ENCODE measurements around the gene OR2T29. TPM values are rescaled to one million over a fixed set of nuclear protein-coding genes. Genes with fewer than 3 reads are reported as not detected.

The OR2T29 gene
- total RNA-seq, 1 donor from 2014 or later: not detected

DNA sequence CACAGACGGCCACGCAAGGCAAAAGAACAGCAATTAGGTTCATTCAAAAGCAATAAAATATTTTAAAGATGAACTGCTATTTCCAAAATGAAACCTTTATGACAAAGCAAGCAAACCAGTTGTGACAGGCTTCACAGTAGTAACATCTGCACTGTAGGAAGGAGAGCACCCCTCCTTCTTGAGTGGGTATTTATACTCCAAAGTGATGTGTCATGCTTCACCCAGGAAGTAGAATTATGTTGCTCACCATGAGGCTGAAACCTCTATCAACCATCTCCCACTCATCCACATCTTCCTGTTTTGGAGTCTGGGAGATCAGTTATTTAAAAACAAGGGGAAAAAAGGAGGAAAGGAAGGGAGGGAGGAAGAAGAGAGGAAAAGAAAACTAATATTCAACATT, 34.0 kb upstream of the OR2T29 start:
- H3K4me3 ChIP-seq: no peak overlapping the region
- no peak for DNase-seq (ENCODE audit: extremely low spot score in 2 of 2)
- no peaks in the 10 kb centered on the region for H3K27me3 ChIP-seq
- H3K27ac ChIP-seq: no peak overlapping the region
- intact Hi-C loops (cut with DNase I): no loop called here
- no peaks in the 10 kb centered on the region for H3K36me3 ChIP-seq
- H3K4me1 ChIP-seq: no peaks in the 10 kb centered on the region
- no peaks in the 10 kb centered on the region for H3K9me3 ChIP-seq
- TF ChIP-seq CTCF (IDR thresholded peaks at IDR 0.05) (no peak), POLR2A (IDR thresholded peaks at IDR 0.05) (no peak), POLR2AphosphoS5 (IDR thresholded peaks at IDR 0.05; ENCODE audit: insufficient read depth in 1 of 2, low read depth in 1 of 2) (no peak)

DNA sequence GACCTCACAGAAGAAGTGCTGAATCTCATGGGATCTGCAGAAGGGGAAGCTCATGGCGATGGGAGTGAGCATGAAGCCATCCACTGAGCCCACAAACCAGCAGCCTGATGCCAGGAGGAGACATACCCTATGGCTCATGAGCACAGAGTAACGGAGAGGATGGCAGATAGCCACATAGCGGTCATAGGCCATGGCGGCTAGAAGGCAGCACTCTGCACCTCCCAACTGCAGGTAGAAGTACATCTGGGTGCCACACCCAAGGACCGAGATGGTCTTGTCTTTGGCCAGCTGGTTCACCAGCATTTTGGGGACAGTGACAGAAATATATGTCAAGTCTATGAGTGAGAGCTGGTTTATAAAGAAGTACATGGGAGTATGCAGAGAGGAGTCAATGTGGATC, 30.7 kb upstream of the OR2T29 start:
- no peak overlapping the region for H3K27ac ChIP-seq
- intact Hi-C loops (cut with DNase I): no loop called here
- no peak overlapping the region for H3K4me3 ChIP-seq
- no peaks in the 10 kb centered on the region for H3K4me1 ChIP-seq
- TF ChIP-seq POLR2A (IDR thresholded peaks at IDR 0.05) (no peak), POLR2AphosphoS5 (IDR thresholded peaks at IDR 0.05; ENCODE audit: insufficient read depth in 1 of 2, low read depth in 1 of 2) (no peak), CTCF (IDR thresholded peaks at IDR 0.05) (no peak)
- no peaks in the 10 kb centered on the region for H3K27me3 ChIP-seq
- no peak for DNase-seq (ENCODE audit: extremely low spot score in 2 of 2)
- no peaks in the 10 kb centered on the region for H3K9me3 ChIP-seq
- H3K36me3 ChIP-seq: no peaks in the 10 kb centered on the region

GRCh38 chr1:248592655-248593054, 30.1 kb upstream of the OR2T29 start:
- Histone ChIP-seq H3K4me1 (no peaks in the 10 kb centered on the region), H3K9me3 (no peaks in the 10 kb centered on the region), H3K36me3 (no peaks in the 10 kb centered on the region), H3K4me3 (no peak overlapping the region), H3K27me3 (no peaks in the 10 kb centered on the region), H3K27ac (no peak overlapping the region)
- TF ChIP-seq POLR2AphosphoS5 (IDR thresholded peaks at IDR 0.05; ENCODE audit: insufficient read depth in 1 of 2, low read depth in 1 of 2): no peak
- TF ChIP-seq POLR2A (IDR thresholded peaks at IDR 0.05): no peak
- intact Hi-C loops (cut with DNase I): no loop called here
- no peak for DNase-seq (ENCODE audit: extremely low spot score in 2 of 2)

- Histone ChIP-seq H3K36me3 (no peaks in the 10 kb centered on the region), H3K27me3 (no peaks in the 10 kb centered on the region), H3K9me3 (no peaks in the 10 kb centered on the region), H3K4me1 (no peaks in the 10 kb centered on the region), H3K27ac (no peak overlapping the region), H3K4me3 (no peak overlapping the region)
- intact Hi-C loops (cut with DNase I): no loop called here
- no peak for DNase-seq (ENCODE audit: extremely low spot score in 2 of 2)
- TF ChIP-seq POLR2A (IDR thresholded peaks at IDR 0.05) (no peak), POLR2AphosphoS5 (IDR thresholded peaks at IDR 0.05; ENCODE audit: insufficient read depth in 1 of 2, low read depth in 1 of 2) (no peak), CTCF (IDR thresholded peaks at IDR 0.05) (no peak)
These were observed 27.5 kb upstream of the OR2T29 start for GRCh38 chr1:248590055-248590454.

DNA sequence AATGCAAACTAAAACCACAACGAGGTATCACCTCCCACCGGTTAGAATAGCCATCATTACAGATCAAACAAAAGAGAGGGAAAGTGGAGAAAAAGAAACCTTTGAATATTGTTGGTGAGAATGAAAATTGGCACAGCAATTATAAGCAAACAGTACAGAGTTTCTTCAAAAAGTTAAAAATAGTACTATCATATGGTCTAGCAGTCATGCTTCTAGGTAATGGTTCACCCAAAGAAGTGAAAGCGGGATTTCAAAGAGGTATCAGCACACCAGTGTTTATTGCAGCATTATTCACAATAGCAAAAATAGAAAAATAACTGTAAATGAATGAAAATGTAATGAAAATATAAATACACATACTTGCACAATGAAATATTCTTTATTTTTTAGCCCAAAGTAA, 26.8 kb upstream of the OR2T29 start:
- no peaks in the 10 kb centered on the region for H3K4me1 ChIP-seq
- H3K27ac ChIP-seq: no peak overlapping the region
- intact Hi-C loops (cut with DNase I): no loop called here
- H3K9me3 ChIP-seq: no peaks in the 10 kb centered on the region
- H3K36me3 ChIP-seq: no peaks in the 10 kb centered on the region
- DNase-seq (ENCODE audit: extremely low spot score in 2 of 2): no peak
- no peak overlapping the region for H3K4me3 ChIP-seq
- TF ChIP-seq POLR2A (IDR thresholded peaks at IDR 0.05) (no peak), POLR2AphosphoS5 (IDR thresholded peaks at IDR 0.05; ENCODE audit: insufficient read depth in 1 of 2, low read depth in 1 of 2) (no peak), CTCF (IDR thresholded peaks at IDR 0.05) (no peak)
- H3K27me3 ChIP-seq: no peaks in the 10 kb centered on the region

DNA sequence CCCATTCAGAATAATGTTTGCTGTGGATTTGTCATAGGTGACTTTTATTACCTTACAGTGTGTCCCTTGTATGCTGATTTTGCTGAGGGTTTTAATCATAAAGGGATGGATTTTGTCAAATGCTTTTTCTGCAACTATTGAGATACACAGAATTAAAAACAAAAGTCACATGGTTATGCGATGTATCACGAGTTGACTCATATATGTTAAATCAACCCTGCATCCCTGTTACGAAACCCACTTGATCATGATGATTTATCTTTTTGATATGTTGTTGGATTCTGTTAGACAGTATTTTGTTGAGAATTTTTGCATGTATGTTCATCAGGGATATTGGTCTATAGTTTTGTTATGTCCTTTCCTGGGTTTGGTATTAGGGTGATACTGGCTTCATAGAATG, 22.7 kb upstream of the OR2T29 start:
- no peaks in the 10 kb centered on the region for H3K4me1 ChIP-seq
- no peak for TF ChIP-seq POLR2AphosphoS5 (IDR thresholded peaks at IDR 0.05; ENCODE audit: insufficient read depth in 1 of 2, low read depth in 1 of 2)
- no peak for TF ChIP-seq CTCF (IDR thresholded peaks at IDR 0.05)
- TF ChIP-seq POLR2A (IDR thresholded peaks at IDR 0.05): no peak

More for the DNA sequence above, 22.7 kb upstream of the OR2T29 start:
- H3K27ac ChIP-seq: no peak overlapping the region
- DNase-seq (ENCODE audit: extremely low spot score in 2 of 2): no peak
- H3K9me3 ChIP-seq: no peaks in the 10 kb centered on the region
- intact Hi-C loops (cut with DNase I): no loop called here
- H3K27me3 ChIP-seq: no peaks in the 10 kb centered on the region
- no peaks in the 10 kb centered on the region for H3K36me3 ChIP-seq
- no peak overlapping the region for H3K4me3 ChIP-seq
